Astrocyte (in vitro differentiated cells and primary cell): ENCODE measurements around the gene CAPN11.

Experiments
- CTCF ChIP-seq: IDR thresholded peaks from 2 replicates; pipeline ENCODE4 v1.5.1; 2011; ENCODE audit warnings: low read depth, mild to moderate bottlenecking, inconsistent platforms, low read length, moderate library complexity; ENCODE audit not compliant: insufficient read depth
- EZH2 ChIP-seq: IDR thresholded peaks from 2 replicates; pipeline ENCODE4 v1.6.1; 2012; ENCODE audit warnings: mild to moderate bottlenecking, low read length, inconsistent platforms; ENCODE audit not compliant: insufficient read depth

GRCh38 chr6:44180886-44181285, 22.3 kb downstream of the CAPN11 start:
- TF ChIP-seq CTCF = no peak
- TF ChIP-seq EZH2 = no peak
